Gastrocnemius medialis (tissue), 4 donors: Measurements from ENCODE around the gene PRKG1. TPM values are rescaled to one million over a fixed set of nuclear protein-coding genes. Genes with fewer than 3 reads are reported as not detected.
A peak's percentile ranks its signal among the peaks of the same experiment; 100 is the strongest.

Experiments used
- ATAC-seq, 2 donors: fragments of 150-250 bp; one replicate each; pipeline ENCODE4 v1.9.1; 2016
- DNase-seq, 2 donors: peaks; one replicate each; pipeline ENCODE4 v3.0.0-alpha.2; 2019
- H3K27ac ChIP-seq, 4 donors: fragments of 200-600 bp; sonication (generic); 1 replicate in 1 of 4; 2 replicates in 3 of 4; pipeline ENCODE4 v1.5.1; 2016 to 2018; ENCODE audit warnings: mild to moderate bottlenecking in 2 of 4, moderate library complexity in 1 of 4
- H3K27me3 ChIP-seq, 3 donors: fragments of 200-600 bp; sonication (generic) in 2 of 3; 1 replicate in 1 of 3; 2 replicates in 2 of 3; pipeline versions ENCODE4 v1.5.1 to v1.6.0; 2016 to 2019; ENCODE audit warnings: mild to moderate bottlenecking in 1 of 3, moderate library complexity in 1 of 3
- H3K36me3 ChIP-seq, 2 donors: fragments of 200-600 bp; sonication (generic) in 1 of 2; one replicate each; pipeline ENCODE4 v1.5.1; 2017 to 2018
- H3K4me1 ChIP-seq, 2 donors: fragments of 200-600 bp; sonication (generic) in 1 of 2; one replicate each; pipeline ENCODE4 v1.5.1; 2016 to 2017; ENCODE audit warnings: mild to moderate bottlenecking in 2 of 2
- H3K4me3 ChIP-seq, 4 donors: fragments of 200-600 bp; sonication (generic) in 3 of 4; 1 replicate in 1 of 4; 2 replicates in 3 of 4; pipeline ENCODE4 v1.5.1; 2016 to 2019; ENCODE audit warnings: mild to moderate bottlenecking in 2 of 4
- H3K9me3 ChIP-seq, 3 donors: fragments of 200-600 bp; sonication (generic) in 2 of 3; 1 replicate in 1 of 3; 2 replicates in 2 of 3; pipeline ENCODE4 v1.5.1; 2016 to 2019
- CTCF ChIP-seq, 5 experiments: fragments of 450-650 bp in 3 of 5; fragments of 200-600 bp in 2 of 5; sonication (generic) in 2 of 5; IDR thresholded peaks in 4 of 5; conservative IDR thresholded peaks in 1 of 5; 1 replicate in 4 of 5; 2 replicates in 1 of 5; pipeline ENCODE4 v1.5.1; 2016 to 2019; ENCODE audit warnings: antibody characterized with exemption in 5 of 5, mild to moderate bottlenecking in 3 of 5, moderate library complexity in 3 of 5
- POLR2A ChIP-seq, 2 donors: fragments of 450-650 bp; IDR thresholded peaks; one replicate each; pipeline ENCODE4 v1.6.1; 2017; ENCODE audit warnings: antibody characterized with exemption in 2 of 2, mild to moderate bottlenecking in 2 of 2, moderate library complexity in 2 of 2
- in situ Hi-C, 4 donors: fragments of 200-750 bp; cut with MboI; loops; one replicate each; pipeline versions ENCODE4 v1.15.0 to v1.8.0; 2017; ENCODE audit warnings: low sequenced_read_pairs in 4 of 4
- intact Hi-C: fragments of 100-400 bp; cut with DNase I; formaldehyde crosslinking; loops from one replicate; pipeline ENCODE4 v1.15.1; 2023; ENCODE audit warnings: low total_unique reads
- total RNA-seq, 4 donors: library from RNA; depleted of rRNA; stranded (reverse); fragments of >200 nt; gene quantifications; one replicate each; pipeline versions ENCODE4 v1.1.0 to v1.2.3, GENCODE V29; 2016

The PRKG1 gene
- total RNA-seq, 4 donors from 2014 or later, result 10.4 to 39.4 (median 25.1) TPM

DNA sequence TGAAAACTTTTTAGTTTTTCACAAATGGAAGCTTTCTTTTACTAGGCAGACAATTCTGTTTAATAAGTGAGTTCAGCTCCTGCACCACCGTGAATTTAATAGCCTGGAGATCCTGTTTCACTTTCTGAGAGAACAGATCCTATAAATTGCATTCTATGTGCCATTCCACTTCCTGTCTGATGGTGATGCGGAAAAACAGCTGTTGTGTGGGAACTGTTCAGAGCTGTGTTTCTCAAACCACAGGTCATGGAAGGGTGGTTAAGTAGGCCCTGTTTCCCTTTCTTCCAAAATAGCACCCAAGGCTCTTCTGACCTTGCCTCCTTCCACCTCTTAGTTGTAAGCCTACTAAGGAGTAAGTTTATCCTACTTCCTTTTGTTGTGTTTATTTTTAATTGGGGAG lies 1142.6 kb downstream of the PRKG1 start:
- peak; percentile 10 to 36 for DNase-seq
- TF ChIP-seq CTCF (IDR thresholded peaks at IDR 0.05 in 4 of 5, conservative IDR thresholded peaks at IDR 0.05 in 1 of 5) (no peak), POLR2A (IDR thresholded peaks at IDR 0.05) (no peak)
- Histone ChIP-seq H3K4me3 (no peak overlapping the region), H3K36me3 (no peaks in the 10 kb centered on the region), H3K9me3 (no peaks in the 10 kb centered on the region), H3K27me3 (no peaks in the 10 kb centered on the region), H3K27ac (peak overlapping the region; percentile 58 to 85 (median 70)), H3K4me1 (peaks cover 16 to 42% of the 10 kb centered on the region in 2 donors)
- intact Hi-C loops (loop anchor here (5.0 to 10.0 kb wide), 4 partner anchors 255 to 1225 kb away; no protein-coding TSS in a partner anchor), in situ Hi-C loops (loop anchor here (5.0 to 25.0 kb wide), 7 partner anchors 255 to 1230 kb away; no protein-coding TSS in a partner anchor)
- peak; percentile 51 to 83 for ATAC-seq

- no peaks in the 10 kb centered on the region for H3K9me3 ChIP-seq
- ATAC-seq (no peak), DNase-seq (no peak)
- no peak overlapping the region for H3K4me3 ChIP-seq
- H3K36me3 ChIP-seq, result no peaks in the 10 kb centered on the region
- H3K27ac ChIP-seq, result peak overlapping the region; percentile 58 to 85 (median 70)
- H3K27me3 ChIP-seq, result no peaks in the 10 kb centered on the region
- TF ChIP-seq POLR2A (IDR thresholded peaks at IDR 0.05), result no peak
- no peak for TF ChIP-seq CTCF (IDR thresholded peaks at IDR 0.05 in 4 of 5, conservative IDR thresholded peaks at IDR 0.05 in 1 of 5)
- peaks cover 9 to 35% of the 10 kb centered on the region in 2 donors for H3K4me1 ChIP-seq
- in situ Hi-C loops (loop anchor here (5.0 to 25.0 kb wide), 7 partner anchors 255 to 1230 kb away; no protein-coding TSS in a partner anchor), intact Hi-C loops (loop anchor here (5.0 to 10.0 kb wide), 4 partner anchors 255 to 1225 kb away; no protein-coding TSS in a partner anchor)
Measured at GRCh38 chr10:52217531-52217930, 1143.2 kb downstream of the PRKG1 start.

GRCh38 chr10:52220947-52221346 lies 1146.7 kb downstream of the PRKG1 start:
- Histone ChIP-seq H3K9me3 (no peaks in the 10 kb centered on the region), H3K36me3 (no peaks in the 10 kb centered on the region), H3K4me1 (peaks cover 5 to 17% of the 10 kb centered on the region in 2 donors), H3K27ac (no peak overlapping the region), H3K27me3 (no peaks in the 10 kb centered on the region), H3K4me3 (no peak overlapping the region)
- intact Hi-C loops (no loop called here), in situ Hi-C loops (loop anchor here in 2 of 4 donors (25.0 kb wide), 2 partner anchors 259 to 1234 kb away; no protein-coding TSS in a partner anchor)
- TF ChIP-seq POLR2A (IDR thresholded peaks at IDR 0.05), result no peak
- no peak for TF ChIP-seq CTCF (IDR thresholded peaks at IDR 0.05 in 4 of 5, conservative IDR thresholded peaks at IDR 0.05 in 1 of 5)
- ATAC-seq (no peak), DNase-seq (no peak)

DNA sequence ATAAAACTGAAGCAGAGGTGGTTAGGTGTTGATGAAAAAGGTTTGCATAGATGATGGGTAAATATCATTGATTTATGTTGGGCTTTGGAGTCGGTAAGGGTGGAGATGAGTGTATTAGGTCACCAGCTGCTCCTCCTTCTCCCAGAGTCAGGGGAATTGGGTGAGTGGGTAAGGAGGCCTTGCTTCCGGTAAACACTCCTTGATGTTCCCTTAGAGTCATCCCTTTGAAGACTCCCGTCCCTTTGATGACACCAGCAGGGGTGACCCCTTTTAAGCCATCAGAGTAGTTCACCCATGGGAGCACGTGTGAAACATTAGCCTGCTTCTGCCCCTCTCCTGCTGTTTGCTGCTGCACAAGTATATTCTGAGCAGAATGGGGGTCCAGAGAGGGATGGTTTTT lies 1147.6 kb downstream of the PRKG1 start:
- TF ChIP-seq POLR2A (IDR thresholded peaks at IDR 0.05) (no peak), CTCF (IDR thresholded peaks at IDR 0.05 in 4 of 5, conservative IDR thresholded peaks at IDR 0.05 in 1 of 5) (no peak)
- Histone ChIP-seq H3K27ac (no peak overlapping the region), H3K36me3 (no peaks in the 10 kb centered on the region), H3K4me3 (no peak overlapping the region), H3K27me3 (no peaks in the 10 kb centered on the region), H3K9me3 (no peaks in the 10 kb centered on the region), H3K4me1 (peaks cover 0 to 7% of the 10 kb centered on the region in 2 donors)
- ATAC-seq, result no peak
- intact Hi-C loops, result no loop called here
- in situ Hi-C loops, result loop anchor here in 2 of 4 donors (25.0 kb wide), 2 partner anchors 260 to 1235 kb away; no protein-coding TSS in a partner anchor
- no peak for DNase-seq
